HT-29 (cell line): ENCODE measurements around the gene ACSL6. TPM values are rescaled to one million over a fixed set of nuclear protein-coding genes. Genes with fewer than 3 reads are reported as not detected.

ENCODE experiments used
- DNase-seq: peaks from one replicate; pipeline ENCODE4 v3.0.0-alpha.2; 2015; ENCODE audit warnings: low spot score
- total RNA-seq: library from RNA; depleted of rRNA; stranded (reverse); fragments of >200 nt; shearing (Covaris generic); gene quantifications from 2 replicates; pipeline ENCODE4 v1.2.3, GENCODE V29; 2014

The ACSL6 gene
- total RNA-seq, 1 experiment from 2014 or later = not detected

DNA sequence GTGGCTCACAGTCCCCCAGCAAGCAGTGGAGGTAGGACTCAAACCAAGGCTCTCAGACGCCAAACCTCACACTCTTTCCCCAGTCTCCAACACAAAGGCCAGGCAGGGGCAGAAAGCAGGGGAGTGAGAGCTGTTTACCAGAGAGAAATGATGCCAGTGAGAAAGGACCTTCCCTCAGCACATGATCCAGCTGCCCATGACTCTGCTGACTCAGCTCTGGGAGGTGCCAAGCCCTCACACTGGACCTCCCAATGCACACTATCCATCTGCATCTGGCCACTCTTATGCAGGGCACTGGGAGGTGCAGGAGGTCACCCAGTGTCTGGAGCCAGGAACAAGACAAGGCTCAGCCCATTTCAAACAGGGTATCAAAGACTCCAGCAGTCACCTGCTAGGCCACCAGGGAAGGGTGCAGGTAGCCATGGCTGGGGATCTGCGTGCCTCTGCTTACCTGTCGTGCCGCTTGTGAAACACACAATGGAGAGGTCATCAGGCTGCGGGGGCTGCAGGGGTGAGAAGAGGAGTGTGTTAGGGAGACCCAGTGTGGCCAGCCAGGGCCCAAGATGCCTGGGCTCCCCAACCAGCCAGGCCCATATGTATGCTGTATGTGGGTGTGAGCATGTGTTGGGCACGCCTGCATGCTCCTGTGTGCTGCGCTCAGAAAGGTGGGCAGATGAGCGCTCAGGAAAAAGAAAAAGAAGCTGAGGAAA lies 26.3 kb downstream of the ACSL6 start:
- no peak for DNase-seq

DNA sequence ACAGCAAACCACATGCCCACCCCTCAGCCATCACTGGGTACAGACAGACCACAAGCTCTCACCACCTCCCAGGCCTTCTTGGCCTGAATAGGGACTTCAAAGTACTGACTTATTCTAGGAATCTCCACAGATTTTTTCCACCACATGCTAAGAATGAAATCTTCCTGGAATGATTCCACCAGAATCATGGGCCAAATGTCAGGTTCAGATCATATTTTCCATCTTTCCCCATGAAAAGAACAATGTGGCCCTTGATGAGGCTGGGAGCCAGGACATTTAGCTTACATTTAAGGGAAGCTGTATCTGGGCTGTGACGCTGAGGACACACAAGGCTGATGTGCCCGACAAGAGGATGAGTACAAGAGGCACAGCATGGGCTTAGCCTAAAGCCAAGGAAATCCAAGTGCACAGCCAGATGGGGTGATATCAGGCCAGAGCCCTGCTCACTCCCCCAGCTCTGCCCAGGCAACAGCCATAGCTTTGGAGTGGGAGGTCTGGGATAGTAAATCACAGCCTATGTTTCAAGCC lies 28.1 kb downstream of the ACSL6 start:
- DNase-seq = no peak

DNA sequence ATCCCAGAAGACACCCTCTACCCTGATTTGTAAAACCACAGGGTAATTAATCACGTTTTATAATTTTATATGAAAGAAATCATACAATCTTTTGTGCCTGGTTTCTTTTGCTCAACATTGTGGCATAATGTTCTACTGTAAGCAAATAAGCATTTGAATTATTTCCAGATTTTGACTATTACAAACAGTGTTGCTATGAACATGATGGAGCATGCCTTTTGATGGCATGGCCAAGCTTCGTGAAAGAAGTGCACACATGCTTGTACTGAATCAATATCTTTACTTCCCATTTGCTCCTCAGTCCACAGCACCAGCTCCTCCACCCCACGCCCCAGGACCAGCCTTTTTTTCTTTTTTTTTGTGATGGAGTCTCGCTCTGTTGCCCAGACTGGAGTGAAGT lies 29.9 kb downstream of the ACSL6 start:
- no peak for DNase-seq

DNA sequence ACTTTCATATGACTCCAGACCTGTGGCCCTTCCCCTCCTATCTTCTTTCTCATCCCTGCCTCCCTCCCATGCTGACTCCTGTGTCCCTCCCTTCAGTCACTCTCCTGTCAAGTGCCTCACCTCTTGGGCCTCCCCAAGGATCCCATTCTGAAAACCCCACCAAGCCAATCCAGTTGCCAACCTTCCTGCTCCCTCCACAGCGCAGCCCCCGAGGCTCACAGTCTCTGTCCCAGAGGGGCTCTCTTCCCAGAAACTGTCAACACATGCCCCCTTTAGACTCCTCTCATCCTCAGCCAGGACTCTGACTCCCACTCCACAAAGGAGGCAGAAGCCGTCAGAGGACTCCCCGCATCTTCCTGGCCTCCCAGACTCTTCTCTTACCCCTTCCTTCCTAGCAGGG lies 30.8 kb downstream of the ACSL6 start:
- DNase-seq = no peak

DNA sequence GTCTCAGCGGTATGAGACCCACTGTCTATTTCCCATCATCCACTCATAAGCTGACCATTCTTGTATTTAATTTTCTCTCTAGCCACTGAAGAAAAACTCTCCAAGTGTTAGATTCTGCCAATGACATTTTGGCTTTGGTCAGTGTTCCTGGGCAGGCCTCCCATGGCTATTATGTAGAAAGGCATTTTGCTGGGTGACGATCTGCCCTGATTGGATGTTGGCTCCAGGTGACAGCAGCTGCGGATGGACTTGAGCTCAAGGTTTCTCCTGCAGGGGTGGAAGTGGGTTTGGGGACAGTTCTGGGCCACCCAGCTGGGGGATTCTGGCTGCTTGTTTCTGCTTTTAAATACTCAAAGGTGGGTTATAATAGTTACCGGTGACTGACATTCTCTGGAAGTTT lies 31.6 kb downstream of the ACSL6 start:
- DNase-seq = no peak

DNA sequence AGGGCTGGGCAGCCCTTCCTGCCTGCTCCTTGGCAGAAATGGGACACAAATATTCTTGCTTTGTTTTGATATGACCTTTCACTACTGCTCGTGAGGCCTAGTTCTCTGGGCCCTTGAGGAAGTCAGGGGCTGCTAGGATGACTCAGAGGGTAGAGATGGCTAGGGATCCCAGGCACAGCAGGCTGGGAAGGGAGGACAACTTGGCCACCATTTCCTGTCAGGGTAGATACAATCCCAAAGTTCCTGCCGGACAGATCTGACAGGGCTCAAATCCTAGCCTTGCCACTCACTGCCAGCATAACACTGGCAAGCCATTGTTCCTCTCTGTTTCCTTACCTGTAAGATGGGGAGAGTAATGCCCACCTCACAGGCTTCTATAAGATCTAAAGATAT lies 34.2 kb downstream of the ACSL6 start:
- DNase-seq = no peak

DNA sequence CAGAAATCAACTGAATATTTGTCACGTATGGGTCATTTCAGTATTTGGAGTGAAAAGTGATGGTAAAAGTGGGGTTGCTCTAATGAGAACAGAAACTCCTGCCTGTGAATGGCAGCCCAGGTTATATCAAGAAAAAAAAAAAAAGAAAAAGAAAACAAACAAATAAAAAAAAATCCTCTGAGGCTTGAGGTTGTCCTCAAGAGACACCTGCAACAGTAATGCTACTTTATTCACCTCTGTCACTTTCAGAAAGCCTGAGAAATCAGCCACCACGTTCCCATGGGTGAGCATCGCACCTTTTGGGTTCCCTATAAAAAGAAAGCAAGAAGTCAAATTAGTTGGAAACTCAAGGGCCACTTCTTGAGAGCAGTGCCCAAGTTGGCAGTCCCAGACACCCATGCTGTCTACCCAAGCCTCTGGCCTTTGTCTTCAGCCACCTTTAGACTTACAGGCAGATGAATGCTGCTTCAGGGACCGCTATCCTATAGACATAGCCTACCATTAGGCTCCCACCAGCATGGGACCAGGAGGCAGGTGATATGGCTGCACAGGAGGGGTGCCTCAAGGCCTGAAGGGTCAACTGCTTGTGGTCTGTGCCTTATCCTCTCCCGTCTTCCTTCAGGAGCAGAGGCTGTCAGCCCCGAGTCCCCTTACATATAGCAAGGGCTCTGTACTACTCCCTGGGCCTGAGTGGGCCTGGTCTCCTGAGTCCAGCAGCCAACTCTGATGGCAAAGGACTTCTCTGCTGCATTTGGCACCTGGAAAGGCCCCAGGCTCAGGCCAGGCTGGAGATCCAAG lies 34.8 kb downstream of the ACSL6 start:
- DNase-seq = no peak

DNA sequence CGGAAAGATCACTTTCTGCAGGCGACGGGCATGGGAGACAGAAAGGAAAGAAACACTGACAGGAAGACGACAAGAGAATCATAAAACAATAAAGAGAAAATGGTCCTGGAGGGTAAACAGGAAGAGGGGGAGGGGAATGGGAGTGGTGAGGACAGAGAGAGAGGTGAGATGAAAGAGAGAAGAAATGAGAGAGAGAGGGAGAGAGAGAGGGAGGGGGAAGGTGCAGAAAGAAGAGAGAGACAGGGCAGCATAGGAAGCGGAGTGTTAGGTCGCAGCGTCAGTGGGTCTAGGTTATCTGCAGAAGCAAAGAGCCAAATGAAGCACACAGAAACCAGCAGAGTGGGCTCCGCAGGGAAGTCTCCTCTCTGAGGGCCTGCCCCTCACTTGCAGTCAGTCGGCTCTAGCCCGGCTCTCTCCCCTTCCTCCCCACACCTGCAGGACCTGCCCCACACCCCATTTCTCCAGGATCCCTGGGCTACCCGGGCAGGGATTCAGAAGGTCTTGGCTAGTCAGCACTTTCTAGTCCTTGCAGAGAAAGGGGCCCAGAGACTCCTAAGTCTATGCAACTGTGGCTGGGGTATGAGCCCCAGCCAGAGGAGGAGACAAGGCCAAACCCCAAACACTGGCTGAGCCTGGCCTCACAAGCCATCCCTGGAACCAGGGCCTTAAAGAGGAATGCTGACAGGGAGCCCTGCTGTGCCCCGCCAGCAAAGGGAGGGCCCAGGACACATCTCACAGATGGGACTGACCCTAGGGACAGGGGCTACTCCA lies 36.3 kb downstream of the ACSL6 start:
- DNase-seq = no peak

DNA sequence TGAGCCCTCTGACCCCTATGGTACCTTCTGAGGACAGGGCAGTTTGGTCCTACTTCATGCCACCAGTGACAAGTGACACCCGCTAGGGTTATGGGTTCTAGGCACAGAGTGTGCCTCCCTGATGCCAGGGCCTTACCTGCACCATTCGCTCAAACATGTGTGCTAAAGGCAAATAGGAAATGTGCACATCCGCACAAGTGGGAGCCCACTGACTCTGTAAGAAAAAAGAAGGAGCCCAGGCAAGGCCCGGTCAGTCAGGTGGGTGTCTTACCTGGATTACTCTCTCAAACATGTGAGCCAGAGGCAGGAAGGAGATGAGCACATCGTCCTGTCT lies 36.9 kb downstream of the ACSL6 start:
- DNase-seq = no peak

DNA sequence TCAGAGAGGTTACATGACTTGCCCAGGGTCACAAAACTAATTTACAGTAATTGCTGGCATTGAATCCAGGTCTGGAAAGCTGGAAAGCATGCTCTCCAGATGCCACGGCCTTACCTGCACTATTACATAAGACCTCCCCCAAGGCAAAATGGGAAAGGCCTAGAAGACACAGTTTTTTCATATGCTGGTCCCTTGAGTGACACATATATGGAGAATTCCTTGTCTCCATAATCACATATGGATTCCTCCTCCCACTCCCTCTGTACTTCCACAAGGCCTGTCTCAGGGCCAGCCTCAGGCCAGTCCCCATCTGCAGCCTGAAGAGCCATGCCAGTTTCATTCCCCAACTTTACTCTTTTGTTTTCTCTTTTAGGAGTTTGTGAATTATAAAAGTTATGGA lies 37.4 kb downstream of the ACSL6 start:
- DNase-seq = no peak

DNA sequence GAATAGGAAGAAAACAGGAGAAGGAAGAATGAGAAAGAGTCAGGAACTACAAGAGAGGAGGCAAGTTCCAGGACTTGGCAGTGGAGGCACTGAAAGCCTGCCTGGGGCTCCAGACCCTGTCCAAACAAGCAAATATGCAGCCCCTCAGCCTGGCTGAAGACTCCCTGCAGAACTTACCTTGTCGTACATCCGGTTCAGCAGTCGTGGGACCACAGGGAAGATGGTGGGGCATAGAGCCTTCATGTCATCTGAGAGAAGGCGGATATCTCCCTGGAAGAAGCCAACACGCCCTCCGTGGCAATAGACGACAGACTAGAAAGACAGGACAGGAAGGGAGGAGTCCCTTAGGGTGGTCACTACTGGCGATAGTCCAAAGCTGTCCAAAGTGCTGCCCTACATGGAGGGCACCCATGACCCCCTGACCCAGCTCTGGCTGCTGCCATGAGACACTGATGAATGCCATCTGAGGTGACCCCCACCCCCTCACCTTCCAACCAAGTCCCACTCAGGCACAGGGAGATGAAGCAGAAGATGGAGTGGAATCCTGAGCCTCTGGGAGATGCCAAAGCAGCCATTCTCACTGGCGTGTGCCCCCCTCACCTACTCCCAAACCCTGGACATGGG lies 38.3 kb downstream of the ACSL6 start:
- DNase-seq = no peak

DNA sequence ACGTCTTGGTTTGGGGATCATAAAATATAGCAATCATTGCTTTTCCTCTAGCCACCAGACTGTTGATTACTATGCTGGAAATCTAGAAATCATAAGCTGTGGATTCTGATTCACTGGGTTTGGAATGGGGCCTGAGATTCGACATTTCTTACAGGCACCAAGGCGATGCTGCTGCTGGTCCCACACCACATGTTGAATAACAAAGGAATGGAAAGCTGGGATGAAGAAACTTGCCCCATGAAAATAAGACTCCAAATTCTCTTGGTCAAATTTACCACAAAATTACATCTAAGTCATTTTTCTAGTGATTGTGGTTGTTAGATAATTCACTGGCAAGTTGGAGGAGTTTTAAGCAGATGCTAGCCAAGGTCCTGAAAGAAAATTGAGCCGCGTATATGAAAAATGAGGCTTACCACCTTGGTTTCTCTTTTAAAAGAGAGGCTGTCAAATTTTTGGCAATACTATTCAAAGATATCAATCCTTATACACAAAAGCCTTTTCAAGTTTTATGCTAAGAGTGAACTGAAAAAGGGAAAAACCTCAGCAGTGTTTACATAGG lies 43.0 kb downstream of the ACSL6 start:
- no peak for DNase-seq

DNA sequence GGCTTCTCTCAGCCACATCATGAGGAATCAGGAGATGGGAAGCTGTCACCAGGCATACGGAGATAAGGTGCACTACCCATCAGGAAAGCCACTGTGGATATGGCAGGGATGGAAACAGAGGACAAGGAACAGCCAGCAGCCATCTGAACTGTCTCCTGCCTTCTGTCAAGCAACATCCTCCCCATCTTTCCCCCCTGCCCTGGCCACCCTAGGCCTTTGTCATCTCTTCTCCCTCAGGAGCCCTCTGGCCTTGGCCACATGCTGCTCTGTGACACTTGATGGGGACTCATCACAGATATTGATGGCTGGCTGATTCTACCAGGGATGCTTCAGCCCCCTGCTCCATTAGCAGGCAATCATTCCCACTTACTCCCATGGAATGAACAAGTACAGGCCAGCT lies 44.9 kb downstream of the ACSL6 start:
- DNase-seq = no peak

DNA sequence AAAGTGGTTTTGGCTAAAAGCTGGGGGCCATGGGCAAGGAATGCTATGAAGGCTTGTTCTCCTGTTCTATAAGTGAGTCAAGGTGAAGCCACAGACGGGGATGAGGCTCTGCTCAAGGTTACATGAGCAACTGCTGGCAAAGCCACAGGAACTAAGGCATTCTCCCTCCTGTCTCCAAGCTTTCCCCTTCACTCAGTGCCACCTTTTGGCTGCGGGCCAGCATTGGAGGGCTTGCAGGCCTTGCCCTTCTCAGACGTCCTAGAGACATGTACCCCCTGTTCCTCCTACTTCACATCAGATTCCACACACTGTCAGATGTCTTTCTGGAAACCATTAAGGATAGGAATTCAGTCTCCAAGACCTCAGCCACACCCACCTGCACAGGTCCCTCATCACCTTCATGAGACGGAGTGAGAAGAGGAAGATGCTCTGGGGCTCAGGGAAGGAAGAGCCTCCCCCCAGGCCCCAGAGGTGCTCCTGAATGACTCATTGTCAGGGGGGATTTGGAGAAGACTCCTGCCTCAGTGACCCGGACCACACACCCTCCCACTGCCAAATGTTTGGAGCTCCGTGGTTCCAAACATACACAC lies 45.5 kb downstream of the ACSL6 start:
- DNase-seq = no peak

DNA sequence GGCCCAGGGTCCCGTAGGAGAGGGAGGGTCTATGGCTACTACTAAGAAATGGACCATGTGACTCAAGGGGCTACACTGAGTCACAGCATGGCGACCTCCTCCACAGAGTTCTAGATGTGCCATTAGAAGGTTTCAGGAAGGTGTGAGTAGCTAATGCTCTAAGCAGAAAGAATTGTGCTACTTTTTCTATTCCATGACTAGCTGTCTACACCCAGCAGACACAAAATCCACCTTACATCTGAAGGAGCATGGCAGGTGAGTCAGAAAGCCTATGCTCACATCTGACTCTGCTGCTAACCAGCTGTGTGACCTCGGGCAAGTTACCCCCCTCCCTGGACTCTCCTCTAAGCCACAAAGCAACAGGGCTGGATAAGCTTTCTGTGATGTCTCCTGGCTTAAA lies 51.6 kb downstream of the ACSL6 start:
- no peak for DNase-seq

DNA sequence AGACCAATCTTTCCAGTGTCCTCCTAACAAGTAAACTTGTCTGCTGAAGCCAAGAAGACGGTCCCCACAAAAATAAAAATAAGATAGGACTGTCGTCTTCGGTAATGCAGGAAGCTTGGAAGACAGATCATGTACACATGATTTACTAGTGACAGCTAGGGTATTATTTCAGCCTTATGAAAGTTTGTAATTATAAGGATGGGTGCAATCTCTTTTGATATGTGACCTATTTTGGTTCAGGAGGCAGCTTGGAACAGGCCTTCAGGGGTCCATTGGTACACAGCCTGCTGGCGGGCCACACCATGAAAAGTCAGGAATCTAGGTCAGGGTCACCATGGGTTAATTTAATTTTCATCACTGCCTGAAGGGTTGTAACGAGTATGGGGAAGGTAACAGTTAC lies 52.3 kb downstream of the ACSL6 start:
- no peak for DNase-seq

DNA sequence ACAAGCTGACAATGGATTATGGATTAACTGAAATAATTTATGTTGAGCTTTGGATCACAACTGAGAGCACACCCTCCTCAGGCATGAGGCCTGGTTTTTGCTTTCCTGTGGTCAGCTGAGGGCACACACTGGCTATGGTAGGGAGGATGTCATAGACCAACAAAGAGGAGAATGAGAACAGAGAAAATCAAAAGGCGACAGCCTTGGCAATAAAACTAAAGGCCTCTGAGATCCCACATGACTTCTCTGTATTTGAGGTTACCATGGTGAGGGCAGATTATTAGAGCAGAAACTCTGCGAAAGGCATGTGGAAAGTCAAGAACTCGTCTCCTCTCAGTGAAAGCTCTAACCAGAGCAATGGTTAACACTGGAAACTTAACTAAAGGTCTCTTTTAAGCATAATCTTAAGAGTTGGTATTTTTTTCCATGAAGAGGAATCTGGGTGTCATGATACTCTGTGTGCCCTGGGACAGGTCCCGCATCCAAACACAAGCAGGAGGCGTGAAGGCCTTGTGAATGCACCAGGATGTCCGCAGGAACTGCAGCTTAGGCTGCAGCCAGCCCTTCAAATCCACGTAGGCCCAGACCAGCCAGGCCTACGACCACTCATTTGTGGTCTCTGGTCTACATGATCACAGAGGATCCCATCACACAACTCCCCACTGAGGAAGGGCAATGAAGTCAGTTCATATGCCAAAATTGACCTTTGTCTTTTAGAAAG lies 53.6 kb downstream of the ACSL6 start:
- DNase-seq = no peak

DNA sequence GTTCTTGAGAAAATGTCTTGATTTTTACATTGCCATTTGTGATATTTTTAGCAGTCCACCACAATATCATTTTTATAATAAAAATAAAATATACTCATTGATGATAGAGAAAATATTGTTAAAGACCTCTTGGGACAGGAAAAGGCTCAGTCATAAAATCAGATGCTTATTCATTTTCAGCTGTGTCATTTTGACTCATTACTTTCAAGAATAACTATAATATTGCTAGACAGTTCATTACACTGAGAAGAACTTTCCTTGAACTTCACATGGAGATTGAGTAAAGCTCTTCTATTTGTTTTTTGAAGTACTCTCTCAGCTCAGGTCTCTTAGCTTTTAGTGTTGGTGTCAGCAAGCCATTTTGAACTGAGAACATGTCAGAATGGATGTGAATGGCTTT lies 57.5 kb downstream of the ACSL6 start:
- no peak for DNase-seq

DNA sequence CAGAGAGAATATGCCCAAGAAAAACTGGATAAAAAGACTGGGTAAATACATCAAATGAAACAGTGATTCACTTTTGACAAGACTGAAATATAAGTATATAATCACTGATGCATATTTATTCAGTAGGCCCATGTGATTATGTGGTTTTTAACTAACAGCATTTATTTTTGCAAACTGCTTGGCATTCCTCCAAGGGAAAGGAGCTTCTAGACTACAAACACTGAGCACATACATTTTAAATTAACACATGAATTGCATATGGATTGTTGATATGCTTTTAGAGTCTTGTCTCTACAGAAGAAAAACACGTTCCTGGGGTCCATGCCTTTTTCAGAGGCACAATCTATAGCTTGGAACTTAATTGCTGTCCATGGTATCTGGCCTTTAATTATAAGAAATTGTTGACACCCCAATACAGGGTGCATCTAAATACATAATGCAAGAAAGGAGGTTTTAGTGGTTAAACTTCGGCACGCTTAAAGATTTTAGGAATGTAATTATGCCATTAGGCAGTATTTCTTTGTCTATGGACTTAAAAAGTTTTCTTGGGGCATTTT lies 59.1 kb downstream of the ACSL6 start:
- DNase-seq = no peak

DNA sequence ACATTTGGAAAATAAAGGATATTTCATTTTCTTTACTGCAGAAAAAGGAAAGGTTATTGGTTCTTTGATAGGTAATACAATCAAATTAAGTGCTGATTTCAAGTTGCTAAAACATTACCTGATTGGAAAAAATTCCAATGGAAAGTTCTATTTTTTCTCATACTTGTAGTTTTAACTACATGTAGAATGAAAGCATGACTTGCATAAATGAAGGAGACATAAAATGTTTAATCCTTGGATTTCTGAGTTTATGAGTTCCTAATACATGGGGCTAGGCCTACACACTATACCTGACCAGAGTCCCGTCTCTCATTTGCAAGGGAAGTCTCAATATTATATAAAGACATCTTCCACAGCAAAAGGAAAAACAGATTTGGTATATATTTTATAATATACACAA lies 60.8 kb downstream of the ACSL6 start:
- DNase-seq = no peak
